CD4-positive, alpha-beta T cell treated with Interleukin-17A for 1 hour (primary cell): ENCODE measurements around the gene ACR.

Experiments used
- DNase-seq: peaks from one replicate; pipeline ENCODE4 v3.0.0-alpha.2; 2020

Gene ACR

DNA sequence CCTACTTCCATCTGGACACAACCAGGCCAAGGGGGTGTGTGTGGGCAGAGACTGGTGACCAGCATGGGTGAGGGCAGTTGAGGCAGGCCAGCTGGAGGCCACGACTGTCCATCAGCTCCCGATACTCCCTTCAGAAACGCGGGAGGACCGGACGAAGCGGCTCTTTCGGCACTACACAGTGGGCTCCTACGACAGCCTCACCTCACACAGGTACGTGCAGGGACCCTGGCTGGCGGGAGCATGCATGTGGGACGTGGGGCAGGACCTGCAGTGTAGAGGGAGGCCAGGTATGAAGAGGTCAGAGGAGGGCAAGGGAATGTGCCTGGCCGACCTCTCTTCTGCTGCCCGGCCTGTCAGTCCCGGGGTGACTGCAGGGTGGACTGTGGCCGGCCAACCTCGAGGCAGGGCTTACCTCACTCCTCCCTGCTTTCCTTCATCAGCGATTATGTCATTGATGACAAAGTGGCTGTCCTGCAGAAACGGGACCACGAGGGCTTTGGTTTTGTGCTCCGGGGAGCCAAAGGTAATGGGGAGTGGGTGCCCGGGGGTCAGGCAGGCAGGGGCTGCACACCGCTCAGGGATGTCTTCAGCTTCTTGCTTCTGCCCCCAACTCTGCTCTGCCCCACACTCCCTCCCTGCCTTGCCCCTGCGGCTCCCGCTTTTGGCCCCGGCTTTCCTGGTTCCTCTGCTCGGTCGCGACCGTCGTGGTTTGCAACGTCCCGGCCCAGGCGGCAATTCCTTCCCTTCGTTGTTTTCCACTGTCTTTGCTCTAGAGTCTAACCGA, 34.1 kb upstream of the ACR start:
- DNase-seq: no peak

DNA sequence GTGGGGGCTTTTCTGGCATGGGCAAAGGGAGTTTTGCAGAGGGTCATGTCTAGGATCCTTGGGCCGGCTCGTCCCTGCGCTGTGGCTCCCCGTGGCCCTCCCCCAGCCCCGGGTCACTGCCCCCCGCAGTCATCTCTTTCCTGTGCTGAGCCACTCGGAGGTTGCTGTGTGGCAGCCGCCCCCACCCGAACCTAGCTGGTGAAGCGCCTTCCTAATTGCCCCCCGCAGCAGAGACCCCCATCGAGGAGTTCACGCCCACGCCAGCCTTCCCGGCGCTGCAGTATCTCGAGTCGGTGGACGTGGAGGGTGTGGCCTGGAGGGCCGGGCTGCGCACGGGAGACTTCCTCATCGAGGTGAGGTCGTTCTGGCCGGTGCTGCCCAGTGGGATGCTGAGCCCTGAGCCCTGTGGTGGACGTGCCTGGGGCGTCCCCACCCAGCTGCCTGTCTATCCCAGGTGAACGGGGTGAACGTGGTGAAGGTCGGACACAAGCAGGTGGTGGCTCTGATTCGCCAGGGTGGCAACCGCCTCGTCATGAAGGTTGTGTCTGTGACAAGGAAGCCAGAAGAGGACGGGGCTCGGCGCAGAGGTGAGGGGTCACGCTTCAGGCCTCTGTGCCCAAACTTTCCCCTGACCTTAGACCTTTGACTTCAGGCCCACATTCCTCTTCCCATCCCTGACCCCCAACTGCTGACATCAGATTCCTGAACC, 33.3 kb upstream of the ACR start:
- no peak for DNase-seq

DNA sequence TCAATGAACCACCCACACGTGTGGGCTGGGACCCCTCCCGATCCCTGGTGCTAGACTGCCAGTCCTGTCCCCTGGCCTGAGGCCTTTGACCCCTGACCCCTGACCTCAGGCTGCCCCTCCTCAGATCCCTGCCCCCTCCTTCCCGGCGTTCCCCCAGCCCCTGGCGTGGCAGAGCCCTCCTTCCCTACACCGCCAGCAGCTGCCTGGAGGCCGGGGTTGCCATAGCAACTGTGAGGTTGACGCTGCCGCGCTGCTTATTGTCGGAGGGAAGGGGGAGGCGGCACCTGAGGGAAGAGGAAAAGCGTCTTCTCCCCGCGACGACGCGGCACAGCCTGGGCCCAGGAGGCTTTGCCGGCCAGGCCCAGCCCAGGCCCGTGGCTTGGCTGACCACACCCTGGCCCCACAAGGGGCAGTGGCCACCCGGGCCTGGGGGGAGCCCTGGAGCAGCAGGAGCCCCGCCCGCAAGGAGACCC, 32.7 kb upstream of the ACR start:
- DNase-seq: no peak

DNA sequence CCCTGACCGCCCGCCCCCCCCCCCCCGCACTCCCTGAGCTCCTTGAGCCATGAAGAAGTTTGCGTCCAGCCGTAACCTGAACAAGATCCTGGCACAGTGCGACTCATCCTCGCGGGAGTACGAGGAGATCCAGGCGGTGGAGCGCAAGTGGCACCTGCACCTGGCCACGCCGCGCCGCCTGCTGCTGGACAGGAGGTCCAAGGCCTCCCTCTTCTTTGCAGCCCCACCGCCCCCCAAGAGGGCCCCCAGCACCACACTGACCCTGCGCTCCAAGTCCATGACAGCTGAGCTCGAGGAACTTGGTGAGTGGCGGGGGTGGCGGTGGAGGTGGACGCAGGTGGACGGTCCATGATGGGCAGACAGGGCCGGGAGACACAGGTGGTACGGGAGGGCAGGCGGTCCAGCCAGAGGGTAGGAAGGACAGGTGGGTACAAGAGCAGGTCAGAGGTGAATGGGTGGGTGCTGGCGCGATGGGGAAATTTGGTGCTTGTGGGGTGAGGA, 32.1 kb upstream of the ACR start:
- no peak for DNase-seq

DNA sequence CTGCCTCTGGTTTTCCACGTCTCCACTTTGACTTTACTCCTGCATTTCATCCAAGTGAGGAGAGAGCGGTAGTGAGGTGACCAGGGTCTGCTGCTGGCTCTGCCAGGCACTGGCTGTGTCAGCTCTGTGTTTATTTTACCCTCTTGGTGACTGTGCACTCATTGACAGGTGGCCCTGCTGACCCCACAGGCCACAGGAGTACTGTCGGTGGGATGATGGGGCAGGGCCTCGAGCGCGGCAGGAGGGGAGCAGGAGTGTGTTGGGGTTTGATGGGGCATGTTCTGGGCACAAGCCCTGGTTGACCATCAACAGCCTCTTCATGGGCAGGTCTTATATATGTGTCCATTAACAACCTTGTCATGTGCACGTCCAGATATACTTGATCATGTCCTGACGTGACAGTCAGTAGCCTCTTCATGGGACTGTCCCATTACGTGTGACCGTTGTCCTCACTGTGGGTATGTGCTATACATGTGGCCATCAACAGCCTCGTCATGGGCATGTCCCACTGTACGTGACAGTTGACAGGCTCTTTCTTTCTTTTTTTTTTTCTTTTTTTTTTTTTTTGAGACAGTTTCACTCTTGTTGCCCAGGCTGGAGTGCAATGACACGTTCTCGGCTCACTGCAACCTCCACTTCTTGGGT, 31.4 kb upstream of the ACR start:
- no peak for DNase-seq

DNA sequence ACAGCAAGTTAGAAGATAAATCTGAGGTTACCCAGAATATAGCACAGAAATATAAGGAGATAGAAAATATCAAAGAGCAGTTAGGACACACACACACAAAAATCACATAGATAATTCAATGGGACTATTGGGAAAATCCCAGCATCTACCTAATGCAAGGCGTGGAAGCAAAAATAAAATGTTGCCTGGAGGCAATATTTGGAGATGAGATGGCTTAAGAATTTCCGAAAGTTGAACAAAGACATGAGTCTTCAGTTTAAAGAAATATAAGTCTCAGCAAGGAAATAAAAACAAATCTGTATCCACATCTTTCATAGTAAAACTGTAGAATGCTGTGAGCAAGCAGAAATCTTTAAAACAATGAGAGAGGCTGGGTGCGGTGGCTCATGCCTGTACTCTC, 29.5 kb upstream of the ACR start:
- no peak for DNase-seq

DNA sequence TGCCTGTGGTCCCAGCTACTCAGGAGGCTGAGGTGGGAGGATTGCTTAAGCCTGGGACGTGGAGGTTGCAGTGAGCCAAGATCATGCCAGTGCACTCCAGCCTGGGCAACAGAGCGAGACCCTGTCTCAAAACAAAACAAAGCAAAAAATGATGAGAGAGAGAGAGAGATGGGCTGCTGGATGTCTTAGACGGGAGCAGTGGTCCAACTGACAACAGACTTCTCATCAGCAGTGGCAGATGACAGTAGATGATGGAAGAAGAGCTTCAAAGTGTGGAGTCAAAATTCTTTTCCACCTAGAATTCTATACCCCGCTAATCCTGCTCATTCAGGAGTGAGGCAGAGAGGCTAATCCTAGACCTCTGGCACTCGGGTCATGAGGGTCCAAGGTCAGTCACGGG, 29.0 kb upstream of the ACR start:
- DNase-seq: no peak

DNA sequence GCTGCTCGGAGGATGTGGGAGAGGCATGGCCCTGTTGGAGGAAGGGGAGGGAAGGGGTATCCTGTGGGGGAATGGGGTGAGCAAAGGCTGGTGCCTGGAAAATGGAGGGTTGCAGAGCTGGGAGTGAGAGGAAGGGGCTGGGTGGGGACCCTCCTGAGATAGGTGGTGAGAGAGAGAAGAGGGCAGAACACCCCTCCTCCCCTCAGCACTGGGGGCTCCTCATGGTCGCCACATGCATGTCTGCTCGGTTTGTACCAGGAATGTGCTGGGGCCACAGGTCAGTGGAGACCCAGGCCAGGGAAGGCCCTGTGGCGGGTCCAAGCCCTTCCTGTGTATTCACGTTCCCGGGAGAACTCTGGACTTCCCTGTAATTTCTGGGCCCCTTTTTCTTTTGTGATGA, 27.8 kb upstream of the ACR start:
- no peak for DNase-seq

DNA sequence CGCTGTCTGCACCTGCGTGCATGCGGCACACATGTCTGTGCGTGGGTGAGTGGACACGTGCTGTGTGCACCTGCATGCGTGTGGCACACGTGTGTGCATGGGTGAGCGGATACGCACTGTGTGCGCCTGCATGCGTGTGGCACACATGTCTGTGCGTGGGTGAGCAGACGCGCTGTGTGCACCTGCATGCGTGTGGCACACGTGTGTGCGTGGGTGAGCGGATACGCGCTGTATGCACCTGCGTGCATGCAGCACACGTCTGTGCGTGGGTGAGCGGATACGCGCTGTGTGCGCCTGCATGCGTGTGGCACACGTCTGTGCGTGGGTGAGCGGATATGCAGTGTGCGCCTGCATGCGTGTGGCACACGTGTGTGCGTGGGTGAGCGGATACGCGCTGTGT, 27.1 kb upstream of the ACR start:
- DNase-seq: no peak

DNA sequence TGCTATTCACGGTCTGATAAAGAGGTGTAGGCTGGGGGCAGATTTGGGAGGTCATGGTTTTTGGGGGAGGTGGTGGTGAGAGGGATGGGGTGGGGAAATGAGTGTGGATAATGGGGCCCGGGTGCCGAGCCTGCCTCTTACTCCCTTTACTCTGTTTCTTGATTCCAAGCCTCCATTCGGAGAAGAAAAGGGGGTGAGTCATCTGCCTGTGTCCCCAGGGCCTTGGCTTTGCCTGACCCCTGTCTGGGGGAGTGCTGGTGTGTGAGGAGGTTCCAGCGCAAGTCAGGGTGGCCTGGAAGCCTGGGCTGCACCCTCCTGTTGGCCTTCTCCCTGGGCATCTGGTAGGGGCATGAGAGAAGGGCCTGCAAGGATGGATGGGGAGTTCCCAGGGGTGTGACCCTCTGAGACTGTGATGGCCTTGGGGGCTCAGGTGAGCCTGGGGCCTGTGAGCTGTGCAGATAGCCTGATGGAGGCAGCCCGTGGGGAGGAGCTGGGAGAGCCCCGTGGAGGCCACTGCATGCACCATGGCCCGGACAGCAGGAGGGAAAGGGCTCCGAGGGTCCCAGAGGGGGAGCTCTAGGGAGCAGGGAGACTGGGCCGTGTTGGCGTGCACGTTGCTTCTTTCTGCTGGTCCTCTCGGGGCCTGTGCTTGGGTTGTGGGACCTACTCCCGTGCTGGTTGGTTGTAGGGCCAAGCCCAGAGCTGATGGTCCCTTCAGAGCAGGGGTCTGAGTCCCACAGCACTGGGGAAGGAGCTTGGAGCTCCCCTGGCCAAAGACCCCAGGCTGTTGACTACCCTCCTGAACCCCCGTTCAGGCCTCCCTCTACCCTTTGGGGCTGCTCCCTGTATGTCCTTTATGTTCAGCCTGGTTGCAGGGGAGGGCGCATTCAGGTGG, 26.3 kb upstream of the ACR start:
- DNase-seq: no peak

DNA sequence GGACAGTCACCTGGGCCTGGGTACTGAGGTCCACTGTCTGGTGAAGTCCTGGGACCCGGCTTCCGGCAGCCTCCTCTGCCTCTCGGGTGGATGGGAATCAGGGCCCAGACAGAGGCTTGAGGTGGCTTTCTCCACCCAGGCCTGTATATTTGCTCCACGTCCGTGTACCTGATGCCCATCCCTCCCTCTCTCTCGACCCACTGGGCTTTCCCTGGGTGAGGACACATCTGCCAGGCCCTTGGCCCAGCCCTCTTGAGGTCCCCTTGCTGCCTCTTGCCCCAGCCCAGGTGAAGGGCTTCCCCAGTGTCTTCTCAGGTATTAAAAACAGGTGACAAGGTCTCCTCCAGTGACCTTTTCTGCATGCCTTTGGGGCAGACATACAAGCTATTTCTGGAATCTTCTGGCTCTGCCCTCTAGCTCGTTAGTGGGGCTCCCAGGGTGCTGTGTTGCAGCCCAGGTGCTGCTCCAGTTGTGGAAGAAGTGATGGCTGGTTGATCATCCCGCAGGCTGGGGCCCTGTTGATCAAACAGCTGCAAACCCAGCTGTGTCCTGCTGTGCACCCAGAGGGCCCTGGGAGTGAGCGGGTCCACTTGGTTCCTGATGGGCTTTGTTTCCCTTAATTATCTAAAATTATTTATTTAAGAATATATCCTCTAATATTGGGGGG, 25.5 kb upstream of the ACR start:
- DNase-seq: no peak

DNA sequence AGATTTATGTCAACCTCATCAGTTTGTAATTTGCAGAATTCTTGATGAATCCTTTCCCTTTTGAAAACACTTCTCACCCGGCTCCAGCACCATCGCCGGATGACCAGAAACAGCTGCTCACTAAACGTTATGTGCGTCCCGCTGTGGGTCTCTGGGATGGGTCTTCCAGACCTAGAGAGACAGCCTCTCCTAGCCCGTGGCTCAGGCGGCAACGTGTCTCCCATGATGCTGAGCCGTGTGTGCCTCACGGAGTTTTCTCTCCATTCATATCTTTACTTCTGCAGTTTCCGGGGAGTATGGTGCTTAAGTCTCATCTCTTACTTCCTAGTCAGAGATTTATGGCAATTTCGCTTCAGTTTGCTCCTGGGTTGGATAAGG, 25.0 kb upstream of the ACR start:
- DNase-seq: no peak

DNA sequence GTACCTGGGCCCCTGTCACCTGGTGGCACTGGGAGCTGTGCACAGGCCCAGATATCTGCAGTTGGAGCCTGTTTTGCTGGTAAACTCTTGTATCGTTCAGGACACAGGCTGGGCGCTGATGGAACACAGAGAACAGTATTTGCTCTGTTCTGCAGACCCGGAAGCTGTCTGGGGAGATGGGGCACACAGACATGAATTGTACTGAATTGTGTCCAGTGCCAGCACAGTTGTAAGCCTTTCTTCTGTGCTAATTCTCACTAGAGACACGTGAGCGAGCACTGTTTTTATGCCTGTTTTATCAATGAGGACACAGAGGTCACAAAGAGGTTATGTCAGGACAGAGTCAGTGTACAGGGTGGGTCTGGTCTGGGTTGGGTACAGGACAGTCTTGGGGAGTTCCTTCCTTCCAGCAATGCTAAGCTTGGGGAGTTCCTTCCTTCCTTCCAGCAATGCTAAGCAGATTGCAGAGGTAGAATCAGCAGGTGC, 24.4 kb upstream of the ACR start:
- DNase-seq: no peak

DNA sequence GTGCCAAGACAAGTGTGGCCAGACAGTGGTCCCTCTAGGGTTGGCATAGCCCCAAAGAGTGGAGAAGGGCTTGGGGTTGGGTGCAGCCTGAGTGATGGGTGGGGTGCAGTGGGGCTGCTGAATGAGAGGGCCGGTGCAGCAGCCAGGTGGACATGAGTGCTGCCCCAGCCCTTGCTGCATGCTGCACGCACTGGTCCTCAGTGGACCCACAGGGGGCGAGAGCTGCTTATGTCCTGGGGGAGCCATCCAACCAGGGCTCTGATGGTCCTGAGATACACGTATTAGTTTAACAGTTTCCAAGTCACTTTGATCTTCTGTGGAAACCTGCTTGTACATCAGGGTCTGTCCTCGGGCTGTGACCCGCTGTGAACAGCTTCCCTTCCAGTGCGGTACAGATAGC, 23.9 kb upstream of the ACR start:
- DNase-seq: no peak

DNA sequence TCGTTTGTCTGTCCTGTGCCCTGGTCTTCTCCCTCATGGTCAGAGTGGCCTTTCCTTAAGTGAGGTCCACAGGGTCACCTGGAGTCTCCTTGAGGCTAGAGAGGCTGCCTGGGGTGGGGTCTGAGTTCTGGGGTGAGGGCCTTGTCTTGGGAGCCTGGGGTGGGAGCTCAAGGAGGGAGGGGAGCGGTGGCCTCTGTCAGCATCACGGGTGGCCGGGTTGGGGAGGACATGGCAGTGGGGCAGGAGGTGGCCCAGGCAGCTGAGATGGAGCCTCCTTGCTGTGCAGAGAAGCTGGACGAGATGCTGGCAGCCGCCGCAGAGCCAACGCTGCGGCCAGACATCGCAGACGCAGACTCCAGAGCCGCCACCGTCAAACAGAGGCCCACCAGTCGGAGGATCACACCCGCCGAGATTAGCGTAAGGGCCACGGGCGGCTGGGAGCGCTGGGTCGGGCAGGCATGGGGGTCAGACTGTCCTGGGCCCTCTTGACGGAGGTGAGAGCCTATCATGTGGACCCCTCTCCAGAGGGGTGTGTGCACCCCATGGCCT, 23.3 kb upstream of the ACR start:
- no peak for DNase-seq

DNA sequence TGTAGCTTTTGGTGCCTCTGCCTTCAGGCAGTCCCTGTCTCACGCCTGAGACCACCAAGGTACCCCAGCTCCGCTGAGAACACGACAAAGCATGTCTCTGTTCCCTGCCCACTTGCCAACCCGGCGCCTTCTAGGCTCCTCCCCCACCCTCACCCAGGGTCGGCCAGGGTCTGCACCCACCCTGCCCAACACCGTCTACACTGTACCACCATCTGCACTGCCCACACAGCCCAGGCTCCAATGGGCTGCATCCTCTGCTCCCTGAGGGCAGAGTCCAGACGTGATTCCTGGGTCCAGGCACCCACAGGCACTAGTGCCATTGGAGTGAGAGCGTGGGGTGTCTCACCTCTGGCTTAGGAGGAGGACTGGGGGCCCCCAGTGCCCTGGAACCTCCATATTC, 22.8 kb upstream of the ACR start:
- no peak for DNase-seq

DNA sequence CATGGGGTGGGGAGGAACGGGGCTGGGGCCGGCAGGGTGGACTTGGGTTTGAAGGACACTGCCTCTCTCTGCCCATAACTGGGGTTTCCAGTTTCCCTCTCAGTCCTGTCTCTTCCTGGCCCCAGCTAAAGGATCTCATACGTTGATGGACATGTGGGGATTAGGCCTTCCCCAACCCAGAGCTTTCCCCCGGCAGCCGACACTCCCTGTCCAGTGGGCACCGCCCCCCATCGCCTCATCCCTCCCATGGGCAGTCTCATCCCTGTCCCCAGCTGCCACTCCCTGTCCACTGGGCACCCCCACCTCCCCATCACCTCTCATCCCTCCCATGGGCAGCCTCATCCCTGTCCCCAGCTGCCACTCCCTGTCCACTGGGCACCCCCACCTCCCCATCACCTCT, 22.2 kb upstream of the ACR start:
- no peak for DNase-seq

DNA sequence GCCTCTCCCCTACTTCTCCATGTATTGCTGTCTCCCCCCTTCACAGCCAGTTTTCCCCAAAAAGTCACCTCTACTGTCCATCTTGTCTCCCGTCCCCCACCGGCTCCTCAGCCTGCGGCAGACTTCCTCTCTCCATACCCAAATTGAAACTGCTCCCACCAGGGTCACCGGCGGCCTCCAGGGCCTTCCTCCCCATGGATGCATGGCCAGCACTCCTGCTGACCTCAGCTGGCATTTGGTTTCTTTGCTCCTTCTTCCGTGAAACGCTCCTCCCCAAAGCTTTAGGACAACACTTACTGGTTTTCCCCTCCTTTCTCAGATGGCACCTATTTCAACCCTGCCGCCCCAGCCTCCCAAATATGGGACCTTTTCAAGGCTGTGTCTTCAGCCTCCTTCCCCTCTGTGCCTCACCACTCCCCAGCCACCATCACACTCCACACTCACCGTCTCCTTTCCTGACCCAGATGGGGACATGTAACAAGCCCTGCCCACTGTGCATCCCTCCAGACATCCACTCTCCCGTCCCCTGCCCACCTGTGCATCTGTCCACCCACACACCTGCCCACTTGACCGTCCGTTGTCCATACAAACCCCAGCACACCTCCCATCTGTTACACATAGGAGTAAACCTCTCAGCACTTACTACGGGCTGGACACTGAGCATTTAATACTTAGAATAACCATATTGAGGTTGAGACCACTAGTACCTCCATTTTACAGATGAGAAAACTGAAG, 21.5 kb upstream of the ACR start:
- no peak for DNase-seq

DNA sequence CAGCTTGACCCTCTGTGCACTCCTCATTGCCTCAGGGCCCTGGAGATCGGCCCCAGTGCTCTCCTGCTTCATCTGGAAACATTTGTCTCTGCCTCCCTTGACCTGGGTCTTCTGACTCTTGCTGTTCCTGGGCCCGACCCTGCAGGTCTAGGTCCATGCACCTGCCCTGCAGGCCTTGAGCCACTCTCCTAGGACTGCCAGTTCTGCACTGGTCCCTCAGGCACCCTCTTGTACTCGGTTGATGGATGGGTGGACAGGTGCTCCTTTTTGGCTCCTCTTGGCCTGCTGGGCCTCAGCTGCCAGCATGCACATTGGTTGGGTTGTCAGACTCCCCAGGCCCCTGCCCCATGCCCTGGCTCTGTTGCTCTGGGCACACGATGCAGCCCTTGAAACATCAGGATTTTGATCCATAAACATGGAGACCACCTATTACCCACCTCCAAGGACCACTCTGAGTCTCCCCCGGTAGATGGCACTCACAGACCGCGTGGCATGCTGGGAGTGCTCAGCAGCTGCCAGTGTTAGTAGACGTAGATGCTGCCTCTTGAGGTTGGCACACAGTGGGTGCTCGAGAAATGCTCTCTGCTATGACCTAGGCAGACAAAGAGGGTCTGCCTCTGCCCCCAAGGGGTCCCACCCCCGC, 20.2 kb upstream of the ACR start:
- no peak for DNase-seq

DNA sequence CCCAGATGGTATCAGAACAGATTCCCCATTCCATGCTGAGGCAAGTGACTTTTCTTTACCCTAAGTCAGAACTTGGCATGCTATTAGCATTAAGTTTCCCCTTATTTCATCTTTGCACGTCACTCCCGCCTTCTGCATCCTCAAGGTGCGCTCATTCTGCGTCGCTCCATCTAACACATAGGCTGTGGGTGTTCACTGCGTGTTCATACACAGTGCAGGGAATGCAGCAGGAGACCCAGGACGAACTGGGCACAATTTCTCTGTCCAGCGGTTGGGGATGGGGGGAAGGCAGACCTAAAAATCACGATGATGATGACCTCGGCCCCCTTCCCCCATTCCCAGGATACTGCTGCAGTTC, 19.7 kb upstream of the ACR start:
- DNase-seq: no peak

DNA sequence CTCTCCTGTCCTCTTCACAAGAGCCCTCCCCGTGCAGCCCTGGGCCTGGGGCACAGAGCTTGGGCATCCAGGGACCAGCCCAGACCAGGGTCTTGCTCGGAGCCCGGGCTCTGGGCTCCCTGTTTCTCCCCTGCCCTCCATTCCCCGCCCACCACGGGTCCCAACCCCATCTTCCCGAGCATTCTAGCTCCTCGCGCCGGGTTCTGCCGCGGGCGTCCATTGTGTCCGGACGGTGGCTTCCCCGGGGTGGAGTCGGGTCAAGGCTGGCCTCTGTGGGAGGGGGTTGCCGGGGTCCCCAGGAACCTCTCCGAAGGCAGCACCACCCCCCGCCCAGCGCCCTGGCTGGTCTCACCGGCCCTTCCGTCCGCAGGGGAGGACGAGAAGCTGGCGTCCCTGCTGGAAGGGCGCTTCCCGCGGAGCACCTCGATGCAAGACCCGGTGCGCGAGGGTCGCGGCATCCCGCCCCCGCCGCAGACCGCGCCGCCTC, 18.1 kb upstream of the ACR start:
- DNase-seq: no peak
